Lower leg skin (tissue), 4 donors: ENCODE data around the gene CWC22. TPM values are rescaled to one million over a fixed set of nuclear protein-coding genes. Genes with fewer than 3 reads are reported as not detected.
"Not testable (repeated sequence)": the region's sequence is repeated elsewhere in the genome, so short reads cannot be mapped to it uniquely, and the experiment has no call there.

ENCODE experiments used
- DNase-seq, 2 donors: peaks; one replicate each; pipeline ENCODE4 v3.0.0-alpha.2; 2019; ENCODE audit warnings: low spot score in 2 of 2
- H3K4me3 ChIP-seq: fragments of 200-600 bp; sonication (generic); 2 replicates; pipeline ENCODE4 v1.5.1; 2017; ENCODE audit warnings: mild to moderate bottlenecking, low read depth; ENCODE audit not compliant: poor library complexity, severe bottlenecking
- CTCF ChIP-seq, 3 donors: fragments of 450-650 bp; IDR thresholded peaks; one replicate each; pipeline ENCODE4 v1.5.1; 2016; ENCODE audit warnings: antibody characterized with exemption in 3 of 3, mild to moderate bottlenecking in 3 of 3, moderate library complexity in 2 of 3
- POLR2A ChIP-seq, 2 donors: fragments of 450-650 bp; IDR thresholded peaks; one replicate each; pipeline ENCODE4 v1.6.1; 2016 to 2017; ENCODE audit warnings: antibody characterized with exemption in 2 of 2, mild to moderate bottlenecking in 1 of 2, moderate library complexity in 1 of 2
- WGBS, 2 donors: methylation state at CpG; one replicate each; pipeline ENCODE4 v1.1.5; 2018; 5-methylcytosine and 5-hydroxymethylcytosine counted together
- intact Hi-C: fragments of 100-400 bp; cut with DNase I; formaldehyde crosslinking; loops from one replicate; pipeline ENCODE4 v1.15.0; 2023; ENCODE audit warnings: low total_unique reads
- total RNA-seq, 4 donors: library from RNA; depleted of rRNA; stranded (reverse); fragments of >200 nt; gene quantifications; one replicate each; pipeline ENCODE4 v1.1.0, GENCODE V29; 2016

The CWC22 gene
- total RNA-seq, 4 donors from 2014 or later: 14.3 to 25.9 (median 19.3) TPM

DNA sequence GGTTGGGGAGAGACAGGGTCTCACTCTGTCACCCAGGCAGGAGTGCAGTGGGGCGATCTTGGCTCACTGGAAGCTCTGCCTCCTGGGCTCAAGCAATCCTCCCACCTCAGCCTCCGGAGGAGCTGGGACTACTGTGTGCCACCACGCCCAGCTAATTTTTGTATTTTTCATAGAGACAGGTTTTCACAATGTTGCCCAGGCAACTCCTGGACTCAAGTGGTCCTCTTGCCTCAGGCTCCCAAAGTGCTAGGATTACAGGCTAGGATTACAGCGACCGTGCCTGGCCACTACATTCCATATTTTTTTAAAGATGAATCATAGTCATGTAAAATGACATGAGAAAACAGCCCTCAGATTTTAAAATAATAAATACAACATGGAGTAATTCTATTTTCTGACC lies 32.3 kb downstream of the CWC22 start:
- TF ChIP-seq POLR2A (IDR thresholded peaks at IDR 0.05) (no peak), CTCF (IDR thresholded peaks at IDR 0.05) (no peak)
- intact Hi-C loops: no loop called here
- WGBS, 2 donors: 84 to 88% methylated on average over 5 of the region's 5 CpGs
- H3K4me3 ChIP-seq: no peak overlapping the region
- no peak for DNase-seq

GRCh38 chr2:179966778-179967394 lies 40.2 kb downstream of the CWC22 start:
- TF ChIP-seq CTCF (IDR thresholded peaks at IDR 0.05): no peak
- TF ChIP-seq POLR2A (IDR thresholded peaks at IDR 0.05): no peak
- intact Hi-C loops: no loop called here
- DNase-seq: no peak
- 84 to 86% methylated on average over 3 of the region's 3 CpGs for WGBS, 2 donors
- H3K4me3 ChIP-seq: no peak overlapping the region

DNA sequence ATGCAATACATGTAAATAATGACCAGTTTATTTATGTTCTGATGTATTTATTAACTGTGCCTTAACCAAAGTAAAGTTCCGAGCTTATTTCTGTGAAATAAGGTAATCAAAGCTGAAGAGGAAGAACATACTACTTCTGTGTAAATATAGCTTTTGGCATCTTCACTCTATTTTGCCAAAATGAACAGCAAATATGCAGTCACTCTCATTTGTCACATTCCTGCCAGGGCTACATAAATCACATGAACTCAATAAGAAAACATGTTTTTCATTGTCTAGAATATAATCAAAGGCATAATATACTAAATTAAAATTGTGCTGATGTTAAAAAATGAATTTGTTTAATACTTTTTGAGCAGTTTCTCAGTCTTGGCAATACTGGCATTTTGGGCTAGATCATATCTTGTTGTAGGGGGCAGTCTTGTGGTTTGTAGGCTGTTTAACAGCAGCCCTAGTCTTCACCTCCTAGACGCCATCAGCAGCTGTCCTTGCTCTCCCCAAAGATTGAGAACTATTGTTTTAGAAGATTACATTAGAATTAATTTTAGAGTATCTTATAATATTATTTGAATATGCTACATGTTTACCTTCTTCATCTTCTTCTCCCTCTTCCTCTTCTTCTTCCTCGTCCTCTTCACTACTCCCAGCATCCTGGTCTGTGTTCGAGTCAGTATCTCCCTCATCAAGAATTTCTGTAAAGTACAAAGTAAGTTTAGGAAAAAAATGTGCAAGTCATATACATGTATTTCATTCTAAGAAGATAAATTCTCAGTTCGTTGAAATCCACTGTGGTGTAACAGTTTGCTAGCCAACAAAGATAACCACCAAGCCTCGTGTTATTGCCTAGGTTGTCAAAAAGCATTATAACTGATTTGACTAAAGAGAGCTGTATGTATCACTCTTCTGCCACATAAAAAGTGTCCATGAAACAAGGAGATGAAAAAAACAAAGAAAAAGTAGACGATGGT lies 41.5 kb downstream of the CWC22 start:
- intact Hi-C loops: no loop called here
- TF ChIP-seq POLR2A (IDR thresholded peaks at IDR 0.05) (no peak), CTCF (IDR thresholded peaks at IDR 0.05) (no peak)
- WGBS, 2 donors: 92 to 96% methylated on average over 7 of the region's 7 CpGs
- DNase-seq: no peak
- no peak overlapping the region for H3K4me3 ChIP-seq

DNA sequence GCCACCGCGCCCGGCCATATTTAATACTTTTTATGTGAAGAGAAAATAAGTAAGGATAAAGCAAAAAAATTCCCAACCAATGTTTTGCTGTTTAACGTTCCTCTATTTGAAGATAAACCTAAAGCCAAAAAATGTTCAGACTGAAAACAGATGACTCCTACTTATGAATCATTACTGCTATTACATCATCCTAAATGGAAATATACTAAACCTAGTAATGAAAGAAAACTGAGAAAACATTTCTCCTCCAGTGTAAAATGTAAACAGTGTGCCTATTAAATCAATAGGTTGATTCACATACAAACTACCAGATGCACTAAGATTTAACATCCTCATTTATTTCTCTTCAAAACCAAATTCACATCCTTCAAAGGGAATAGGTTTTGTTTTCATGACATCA lies 43.5 kb downstream of the CWC22 start:
- no peak for DNase-seq
- H3K4me3 ChIP-seq: no peak overlapping the region
- WGBS, 2 donors: 87% methylated on average over 4 of the region's 4 CpGs
- no peak for TF ChIP-seq POLR2A (IDR thresholded peaks at IDR 0.05)
- no peak for TF ChIP-seq CTCF (IDR thresholded peaks at IDR 0.05)
- intact Hi-C loops: no loop called here

DNA sequence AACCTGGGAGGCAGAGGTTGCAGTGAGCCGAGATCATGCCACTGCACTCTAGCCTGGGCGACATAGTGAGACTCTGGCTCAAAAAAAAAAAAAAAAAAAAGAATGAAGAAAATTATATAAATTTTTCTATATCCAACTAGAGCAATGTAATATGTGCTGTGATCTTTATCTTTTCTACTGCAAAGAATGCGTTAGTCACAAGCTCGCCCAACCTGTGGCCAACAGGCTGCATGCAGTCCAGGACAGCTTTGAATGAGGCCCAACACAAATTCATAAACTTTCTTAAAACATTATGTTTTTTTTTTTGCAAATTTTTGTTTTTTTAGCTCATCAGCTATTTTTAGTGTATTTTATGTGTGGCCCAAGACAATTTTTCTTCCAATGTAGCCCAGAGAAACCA lies 48.8 kb downstream of the CWC22 start:
- H3K4me3 ChIP-seq, DNase-seq, intact Hi-C loops: not testable (repeated sequence)
- WGBS, 2 donors: 92 to 93% methylated on average over 4 of the region's 4 CpGs

DNA sequence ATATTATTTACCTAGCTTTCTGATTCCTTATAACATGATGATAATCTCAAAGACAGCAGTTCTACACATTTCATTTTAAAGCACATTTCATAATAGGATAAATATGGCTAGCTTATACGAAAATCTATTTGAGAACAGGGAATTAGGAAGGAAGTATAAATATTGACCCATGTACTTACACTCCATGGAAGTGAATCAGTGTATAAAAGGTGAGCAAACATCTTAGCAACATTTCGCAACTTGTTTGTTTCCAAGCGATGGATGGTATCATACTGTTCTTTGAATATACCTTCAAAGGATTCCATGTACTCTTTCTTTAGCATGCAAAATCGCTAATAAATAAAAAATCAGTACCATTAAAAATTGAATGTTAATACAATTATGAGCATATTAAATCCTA lies 53.1 kb downstream of the CWC22 start:
- intact Hi-C loops: no loop called here
- no peak overlapping the region for H3K4me3 ChIP-seq
- DNase-seq: no peak
- TF ChIP-seq POLR2A (IDR thresholded peaks at IDR 0.05): no peak
- 93 to 95% methylated on average over 4 of the region's 4 CpGs for WGBS, 2 donors
